DND-41 (cell line): ENCODE results near the gene PRPF38A.

Experiments used
- ATAC-seq: fragments of 200-7000 bp; cut with Tn5 transposase; 3 replicates; pipeline ENCODE4 v1.9.1; 2021; ENCODE audit warnings: low read depth; ENCODE audit not compliant: insufficient read depth
- DNase-seq: peaks from one replicate; pipeline ENCODE4 v3.0.0-alpha.2; 2020
- H2AFZ ChIP-seq: 2 replicates; pipeline ENCODE4 v1.6.0; 2012; ENCODE audit warnings: low read depth, low read length
- H3K27ac ChIP-seq: 2 replicates; pipeline ENCODE4 v1.5.1; 2012; ENCODE audit warnings: low read length, inconsistent platforms
- H3K27me3 ChIP-seq: fragments of 200-600 bp; sonication (generic); 2 replicates; pipeline ENCODE4 v1.6.0; 2012; ENCODE audit warnings: low read length, mild to moderate bottlenecking, inconsistent platforms; ENCODE audit not compliant: insufficient read depth, poor library complexity
- H3K36me3 ChIP-seq: 2 replicates; pipeline ENCODE4 v1.5.1; 2012; ENCODE audit warnings: low read length, inconsistent platforms; ENCODE audit not compliant: insufficient read depth
- H3K4me1 ChIP-seq: 2 replicates; pipeline ENCODE4 v1.5.1; 2012; ENCODE audit warnings: mild to moderate bottlenecking, low read length; ENCODE audit not compliant: insufficient read depth
- H3K4me2 ChIP-seq: 2 replicates; pipeline ENCODE4 v1.6.0; 2012; ENCODE audit warnings: mild to moderate bottlenecking, moderate library complexity, low read length, inconsistent platforms; ENCODE audit not compliant: insufficient read depth
- H3K4me3 ChIP-seq, 2 experiments: fragments of 200-600 bp in 1 of 2; shearing (Covaris generic) in 1 of 2; 2 replicates each; pipeline ENCODE4 v1.5.1; 2012 to 2016; ENCODE audit warnings: inconsistent platforms in 2 of 2, low read length in 2 of 2, mild to moderate bottlenecking in 2 of 2, low read depth in 1 of 2, moderate library complexity in 1 of 2
- H3K79me2 ChIP-seq: 2 replicates; pipeline ENCODE4 v1.6.0; 2012; ENCODE audit warnings: low read length, inconsistent platforms; ENCODE audit not compliant: insufficient read depth
- H3K9ac ChIP-seq: 2 replicates; pipeline ENCODE4 v1.6.0; 2012; ENCODE audit warnings: low read depth, mild to moderate bottlenecking, inconsistent platforms, low read length, moderate library complexity
- H3K9me3 ChIP-seq: 2 replicates; pipeline ENCODE4 v1.5.1; 2012; ENCODE audit warnings: low read length, moderate library complexity, mild to moderate bottlenecking, inconsistent platforms; ENCODE audit not compliant: insufficient read depth, severe bottlenecking
- H4K20me1 ChIP-seq: 2 replicates; pipeline ENCODE4 v1.6.0; 2012; ENCODE audit warnings: low read length; ENCODE audit not compliant: insufficient read depth
- EZH2 ChIP-seq: IDR thresholded peaks from 3 replicates; pipeline ENCODE4 v1.6.1; 2012; ENCODE audit warnings: borderline replicate concordance, low read depth, mild to moderate bottlenecking, moderate library complexity, low read length, inconsistent platforms; ENCODE audit not compliant: severe bottlenecking
- TF ChIP-seq, protein P1 (sequence below): IDR thresholded peaks from 2 replicates; pipeline ENCODE4 v1.5.1; 2012; ENCODE audit warnings: borderline replicate concordance, low read length, moderate library complexity, mild to moderate bottlenecking; ENCODE audit not compliant: poor library complexity, severe bottlenecking; ENCODE audit errors: extremely low read depth

Gene PRPF38A

DNA sequence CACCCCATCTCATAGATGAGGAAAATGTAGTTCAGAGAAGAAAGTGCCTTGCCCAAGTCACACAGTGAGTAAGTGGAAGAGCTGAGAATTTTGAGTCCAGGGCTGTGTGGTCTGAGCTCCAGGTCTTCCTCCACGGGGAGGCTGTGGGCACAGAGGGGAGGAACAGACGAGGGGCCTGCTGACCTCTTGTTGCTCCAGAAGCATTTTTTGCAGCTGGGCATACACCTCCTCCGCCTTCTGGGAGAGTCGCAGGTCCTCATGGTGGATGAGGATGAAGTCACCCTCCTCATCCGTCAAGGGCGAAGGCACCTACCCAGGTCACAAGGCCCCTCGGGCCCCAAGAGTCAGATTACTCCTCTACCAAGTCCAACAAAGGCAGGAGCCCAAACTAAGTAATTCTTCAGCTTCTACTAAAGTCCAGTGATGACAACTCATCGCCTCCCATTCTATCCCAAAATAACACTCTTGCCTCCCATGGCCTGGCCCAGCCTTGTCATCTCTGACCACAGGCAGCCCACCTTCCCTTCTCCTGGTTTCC is 47.5 kb upstream of the PRPF38A start:
- Histone ChIP-seq H3K36me3 (peaks cover 95% of the 10 kb centered on the region), H3K79me2 (0 out of 2 replicates have a peak, but pooled peaks cover 3% of the 10 kb centered on the region), H3K4me3 (no peak overlapping the region), H3K27ac (no peak overlapping the region), H3K4me1 (peaks cover 1% of the 10 kb centered on the region; the same call in 1 of the 2 replicates), H2AFZ (no peak overlapping the region), H3K9ac (no peak overlapping the region), H3K27me3 (no peaks in the 10 kb centered on the region), H3K9me3 (no peaks in the 10 kb centered on the region), H3K4me2 (no peak overlapping the region), H4K20me1 (peaks cover 26% of the 10 kb centered on the region)
- ATAC-seq, result no peak
- DNase-seq, result no peak
- no peak for TF ChIP-seq EZH2
- TF ChIP-seq, protein P1, sequence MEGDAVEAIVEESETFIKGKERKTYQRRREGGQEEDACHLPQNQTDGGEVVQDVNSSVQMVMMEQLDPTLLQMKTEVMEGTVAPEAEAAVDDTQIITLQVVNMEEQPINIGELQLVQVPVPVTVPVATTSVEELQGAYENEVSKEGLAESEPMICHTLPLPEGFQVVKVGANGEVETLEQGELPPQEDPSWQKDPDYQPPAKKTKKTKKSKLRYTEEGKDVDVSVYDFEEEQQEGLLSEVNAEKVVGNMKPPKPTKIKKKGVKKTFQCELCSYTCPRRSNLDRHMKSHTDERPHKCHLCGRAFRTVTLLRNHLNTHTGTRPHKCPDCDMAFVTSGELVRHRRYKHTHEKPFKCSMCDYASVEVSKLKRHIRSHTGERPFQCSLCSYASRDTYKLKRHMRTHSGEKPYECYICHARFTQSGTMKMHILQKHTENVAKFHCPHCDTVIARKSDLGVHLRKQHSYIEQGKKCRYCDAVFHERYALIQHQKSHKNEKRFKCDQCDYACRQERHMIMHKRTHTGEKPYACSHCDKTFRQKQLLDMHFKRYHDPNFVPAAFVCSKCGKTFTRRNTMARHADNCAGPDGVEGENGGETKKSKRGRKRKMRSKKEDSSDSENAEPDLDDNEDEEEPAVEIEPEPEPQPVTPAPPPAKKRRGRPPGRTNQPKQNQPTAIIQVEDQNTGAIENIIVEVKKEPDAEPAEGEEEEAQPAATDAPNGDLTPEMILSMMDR, result no peak

DNA sequence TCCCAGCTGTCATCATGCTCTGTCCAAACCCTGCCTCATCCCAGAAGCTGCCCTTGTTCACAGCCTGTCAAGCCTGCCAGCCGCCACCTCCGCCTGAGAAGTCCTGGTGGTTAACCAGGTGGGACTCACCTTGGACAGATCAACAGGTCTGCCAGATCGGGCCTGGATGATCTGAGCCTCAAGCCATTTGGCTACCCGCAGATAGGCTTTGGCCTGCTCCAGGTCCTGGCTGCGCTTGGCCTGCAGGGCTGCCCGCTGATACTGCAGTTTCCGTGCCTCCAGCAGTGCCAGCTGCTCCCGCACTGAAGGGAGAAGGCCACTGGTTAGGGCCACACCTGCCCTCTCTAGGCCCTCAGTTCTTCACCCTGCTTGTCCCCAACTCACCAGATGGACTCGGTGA is 47.0 kb upstream of the PRPF38A start:
- no peak overlapping the region for H3K27ac ChIP-seq

DNA sequence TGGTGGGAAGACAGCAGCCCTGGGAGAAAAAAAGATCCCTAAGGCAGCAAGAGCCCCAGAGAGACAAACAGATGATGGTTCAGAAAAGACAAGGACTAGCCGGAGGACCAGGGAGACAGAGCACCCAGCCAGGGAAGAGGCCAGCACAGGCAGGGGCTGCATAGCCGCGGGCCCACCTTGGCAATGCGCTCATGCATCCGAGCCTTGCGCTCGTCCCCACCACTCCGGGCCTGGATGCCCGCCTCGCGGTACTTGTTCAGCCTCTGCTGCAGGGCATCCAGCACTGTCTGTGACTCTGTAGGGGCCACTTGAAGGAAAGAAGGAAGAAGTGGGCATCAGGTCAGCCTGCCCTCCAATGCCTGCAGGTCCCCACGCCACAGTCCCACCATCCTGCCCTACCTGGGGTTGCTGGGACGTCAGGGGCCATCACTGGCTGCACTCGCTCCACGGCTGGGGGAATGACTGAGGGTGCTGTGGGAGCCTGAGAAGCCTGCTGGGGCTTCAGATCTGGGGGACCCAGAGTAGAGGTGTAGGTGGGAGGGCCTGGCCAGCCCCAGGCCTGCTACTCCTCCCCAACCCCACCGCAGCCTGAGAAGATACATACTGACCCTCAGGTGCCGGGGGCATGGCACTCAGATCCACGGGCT is 45.4 kb upstream of the PRPF38A start:
- peaks cover 96% of the 10 kb centered on the region for H3K36me3 ChIP-seq
- TF ChIP-seq, protein P1, result no peak
- TF ChIP-seq EZH2, result no peak
- H3K27me3 ChIP-seq, result no peaks in the 10 kb centered on the region
- no peak for DNase-seq
- H3K9ac ChIP-seq, result no peak overlapping the region
- no peak overlapping the region for H3K27ac ChIP-seq
- peaks cover 16% of the 10 kb centered on the region for H3K4me1 ChIP-seq
- no peak overlapping the region for H3K4me3 ChIP-seq
- ATAC-seq, result no peak
- peaks cover 19% of the 10 kb centered on the region for H3K79me2 ChIP-seq
- H3K9me3 ChIP-seq, result no peaks in the 10 kb centered on the region
- peaks cover 33% of the 10 kb centered on the region for H4K20me1 ChIP-seq
- no peak overlapping the region for H3K4me2 ChIP-seq
- no peak overlapping the region for H2AFZ ChIP-seq

More for the DNA sequence above, 47.0 kb upstream of the PRPF38A start:
- no peak for ATAC-seq
- no peak overlapping the region for H3K4me3 ChIP-seq
- H2AFZ ChIP-seq, result no peak overlapping the region
- TF ChIP-seq, protein P1, result no peak
- no peak for TF ChIP-seq EZH2
- no peak overlapping the region for H3K9ac ChIP-seq
- H4K20me1 ChIP-seq, result peaks cover 31% of the 10 kb centered on the region
- peaks cover 100% of the 10 kb centered on the region for H3K36me3 ChIP-seq
- no peaks in the 10 kb centered on the region for H3K27me3 ChIP-seq
- H3K4me2 ChIP-seq, result no peak overlapping the region
- no peak for DNase-seq
- H3K9me3 ChIP-seq, result no peaks in the 10 kb centered on the region
- peaks cover 6% of the 10 kb centered on the region for H3K4me1 ChIP-seq
- peaks cover 7% of the 10 kb centered on the region for H3K79me2 ChIP-seq
